HG02885 (cell line): ENCODE data around the gene COQ4.

ENCODE experiments used
- ATAC-seq: cut with Tn5 transposase; IDR thresholded peaks from one replicate; pipeline ENCODE4 v1.9.1; 2021; ENCODE audit warnings: mild to moderate bottlenecking; ENCODE audit not compliant: unreplicated experiment, poor library complexity

COQ4 gene

DNA sequence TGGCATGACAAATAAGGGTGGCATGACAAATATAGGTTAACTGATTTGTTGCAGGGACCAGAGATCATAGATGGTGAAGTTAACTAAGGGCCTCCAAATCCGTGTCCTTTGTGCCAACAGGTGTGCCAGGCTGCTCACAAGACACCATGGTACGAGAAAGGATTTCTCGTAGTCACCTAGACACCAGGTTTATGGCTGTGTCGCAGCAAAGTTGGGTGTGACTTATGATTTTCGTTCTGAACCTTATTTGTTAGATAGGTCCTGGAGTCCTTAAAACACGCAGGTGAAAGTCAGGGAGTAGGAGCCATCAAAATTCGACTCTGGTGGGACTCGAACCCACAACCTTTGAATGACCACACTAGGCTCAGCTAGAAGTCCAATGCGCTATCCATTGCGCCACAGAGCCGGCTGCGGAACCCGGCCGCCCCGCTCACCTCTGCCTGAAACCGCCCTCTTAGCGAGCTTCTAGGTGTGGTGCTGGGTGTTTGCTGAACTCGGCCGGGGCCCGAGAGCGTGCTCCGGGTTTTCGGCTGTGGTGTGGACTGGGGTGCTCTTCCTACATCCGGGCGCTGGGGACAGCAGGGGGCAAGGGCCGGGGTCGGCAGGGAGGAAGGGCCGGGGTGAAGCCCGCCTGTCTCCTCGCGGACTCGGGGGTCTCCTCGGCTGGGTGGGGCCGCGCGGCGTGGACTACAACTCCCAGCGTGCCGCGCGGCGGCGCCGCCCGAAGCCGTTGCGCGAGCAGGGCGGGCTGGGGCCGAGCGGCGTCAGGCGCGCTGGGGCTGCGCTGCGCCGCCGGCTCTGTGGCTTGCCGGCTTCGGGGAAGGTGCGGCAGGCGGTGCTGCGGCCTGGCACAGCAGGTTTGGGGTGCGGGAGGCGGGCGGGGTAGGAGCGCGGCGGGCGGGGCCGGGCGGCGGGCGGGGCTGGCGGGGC lies 17.4 kb downstream of the COQ4 start, which contains the start of gene SLC27A4:
Gene SLC27A4, plus strand, starts transcription at position 767 of the 930 bp plus-strand sequence. CDS start 2,606 bp downstream, outside the sequence.
- ATAC-seq, result peak; percentile 86

DNA sequence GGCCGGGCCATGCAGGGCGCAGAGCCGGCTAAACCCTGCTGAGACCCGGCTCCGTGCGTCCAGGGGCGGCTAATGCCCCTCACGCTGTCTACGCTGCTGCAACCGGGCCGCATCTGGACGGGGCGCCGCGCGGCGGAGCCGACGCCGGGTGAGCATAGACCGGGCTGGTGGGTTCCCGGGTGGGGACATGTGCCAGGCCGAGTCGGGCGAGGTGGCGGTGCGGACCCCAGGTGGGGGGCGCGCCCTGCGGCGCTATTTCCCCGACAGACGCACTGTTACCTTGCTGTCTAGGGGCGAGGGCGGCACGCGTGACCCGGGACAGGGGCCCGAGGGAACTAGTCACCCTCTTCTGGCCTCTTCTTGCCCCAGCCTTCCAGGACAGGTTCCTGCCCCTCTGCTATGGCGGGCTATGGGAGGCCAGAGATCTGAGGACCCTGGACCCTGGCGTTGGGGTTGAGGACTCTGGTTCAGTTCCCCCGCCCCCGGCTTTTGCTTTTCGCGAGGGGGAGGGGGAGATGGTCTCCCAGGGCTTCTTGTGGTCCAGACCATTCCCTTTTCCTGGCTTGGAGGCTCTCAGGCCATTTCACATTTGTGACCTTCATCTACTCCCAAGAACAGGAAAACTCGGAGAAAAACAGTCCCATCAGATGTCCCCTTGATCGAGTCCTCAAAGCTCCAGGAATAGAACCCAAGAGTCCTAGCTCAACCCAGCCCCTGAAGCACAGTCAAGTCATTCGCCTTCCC lies 18.2 kb downstream of the COQ4 start:
- peak; percentile 30 for ATAC-seq

DNA sequence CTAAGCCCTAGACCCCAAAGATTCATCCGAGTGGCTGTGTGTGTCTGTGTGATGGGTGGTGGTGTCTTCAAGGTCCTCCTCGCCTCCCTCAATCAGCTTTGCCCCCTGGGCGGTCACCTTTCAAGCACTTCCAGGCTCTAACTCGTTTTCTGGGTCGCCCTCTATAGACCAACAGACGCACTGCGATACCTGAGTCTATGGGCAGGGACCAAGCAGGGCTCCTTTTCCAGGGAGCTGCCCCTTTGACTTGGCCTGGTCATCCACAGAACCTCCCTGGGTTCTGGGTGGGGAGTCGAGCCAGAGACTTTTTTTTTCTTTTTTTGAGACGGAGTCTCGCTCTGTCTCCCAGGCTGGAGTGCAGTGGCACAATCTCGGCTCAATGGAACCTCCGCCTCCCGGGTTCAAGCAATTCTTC lies 18.8 kb downstream of the COQ4 start:
- no peak for ATAC-seq

DNA sequence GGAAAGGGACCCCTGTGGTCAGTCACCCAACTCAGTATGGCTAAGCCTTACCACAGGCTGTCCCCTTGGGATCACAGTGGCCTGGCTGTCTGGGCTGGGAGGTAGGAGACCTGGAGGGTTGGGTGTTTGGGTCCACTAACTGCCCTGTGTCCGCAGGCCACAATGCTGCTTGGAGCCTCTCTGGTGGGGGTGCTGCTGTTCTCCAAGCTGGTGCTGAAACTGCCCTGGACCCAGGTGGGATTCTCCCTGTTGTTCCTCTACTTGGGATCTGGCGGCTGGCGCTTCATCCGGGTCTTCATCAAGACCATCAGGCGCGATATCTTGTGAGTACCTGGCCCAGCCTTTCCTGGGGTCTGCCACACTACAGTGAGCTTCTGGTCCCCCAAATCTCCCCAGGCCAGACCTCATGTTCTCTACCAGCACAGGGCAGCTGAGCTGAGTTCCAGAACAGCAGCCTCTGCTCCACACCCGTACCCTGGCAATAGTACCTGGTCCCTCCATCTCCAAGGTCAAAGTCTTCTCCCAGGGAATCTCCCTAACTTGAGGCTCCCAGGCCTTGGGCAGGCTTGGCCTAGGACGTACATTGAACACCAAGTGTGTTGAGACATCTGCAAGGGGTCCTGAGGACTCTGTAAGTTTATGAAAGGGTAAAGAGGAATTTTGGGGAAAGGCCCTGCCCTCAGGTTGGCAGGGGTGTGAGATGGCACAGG lies 20.5 kb downstream of the COQ4 start:
- ATAC-seq, result no peak

DNA sequence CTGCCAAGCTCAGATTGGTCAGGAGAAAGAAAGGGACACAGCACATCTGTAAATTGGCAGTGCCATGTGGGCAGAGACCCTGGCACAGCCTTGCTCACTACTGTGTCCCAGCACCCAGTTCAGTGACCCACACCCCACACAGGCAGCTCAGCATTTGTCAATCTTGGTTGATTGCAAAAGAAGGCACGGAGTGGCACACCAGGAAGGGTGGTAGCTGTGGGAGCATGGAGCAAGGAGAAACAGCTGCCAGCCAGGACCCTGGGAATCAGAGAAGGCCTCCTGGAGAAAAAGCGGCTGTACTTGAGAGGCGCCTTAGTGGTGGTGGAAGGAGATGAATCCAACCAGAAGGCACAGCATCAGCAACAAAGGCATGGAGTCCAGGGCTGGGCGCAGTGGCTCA lies 21.2 kb downstream of the COQ4 start:
- no peak for ATAC-seq

DNA sequence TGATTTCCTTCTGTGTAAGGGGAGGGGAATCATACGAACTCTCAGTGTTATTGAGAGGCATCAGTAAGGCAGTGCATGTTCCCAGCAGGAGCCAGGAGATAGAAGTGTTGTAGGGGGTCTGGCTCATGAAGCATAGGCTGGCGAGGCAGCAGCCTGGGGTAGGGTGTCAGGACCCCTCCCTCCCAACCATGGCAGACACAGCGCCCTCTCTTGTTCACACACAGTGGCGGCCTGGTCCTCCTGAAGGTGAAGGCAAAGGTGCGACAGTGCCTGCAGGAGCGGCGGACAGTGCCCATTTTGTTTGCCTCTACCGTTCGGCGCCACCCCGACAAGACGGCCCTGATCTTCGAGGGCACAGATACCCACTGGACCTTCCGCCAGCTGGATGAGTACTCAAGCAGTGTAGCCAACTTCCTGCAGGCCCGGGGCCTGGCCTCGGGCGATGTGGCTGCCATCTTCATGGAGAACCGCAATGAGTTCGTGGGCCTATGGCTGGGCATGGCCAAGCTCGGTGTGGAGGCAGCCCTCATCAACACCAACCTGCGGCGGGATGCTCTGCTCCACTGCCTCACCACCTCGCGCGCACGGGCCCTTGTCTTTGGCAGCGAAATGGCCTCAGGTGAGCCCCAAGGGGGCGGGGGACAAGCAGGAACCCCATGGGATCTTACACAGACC lies 22.4 kb downstream of the COQ4 start:
- ATAC-seq, result no peak

DNA sequence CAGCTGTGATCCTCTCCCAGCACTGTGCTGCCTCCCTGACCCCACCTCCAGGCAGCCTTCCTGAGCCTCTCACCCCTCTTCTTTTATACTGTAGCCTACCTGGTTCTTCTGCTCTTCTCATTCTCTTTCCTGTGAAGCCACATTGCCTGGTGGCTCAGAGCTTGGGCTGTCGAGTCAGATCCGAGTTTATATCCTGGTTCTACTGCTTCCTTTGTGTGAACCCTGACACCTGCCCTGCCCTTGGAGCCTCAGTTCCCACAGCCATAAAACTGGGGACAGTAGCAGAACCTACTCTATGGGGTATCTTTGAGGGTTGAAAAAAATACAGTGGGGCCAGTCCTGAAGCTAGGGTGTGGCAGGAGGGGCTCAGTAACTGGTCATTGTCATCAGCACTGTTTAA lies 26.5 kb downstream of the COQ4 start:
- no peak for ATAC-seq

DNA sequence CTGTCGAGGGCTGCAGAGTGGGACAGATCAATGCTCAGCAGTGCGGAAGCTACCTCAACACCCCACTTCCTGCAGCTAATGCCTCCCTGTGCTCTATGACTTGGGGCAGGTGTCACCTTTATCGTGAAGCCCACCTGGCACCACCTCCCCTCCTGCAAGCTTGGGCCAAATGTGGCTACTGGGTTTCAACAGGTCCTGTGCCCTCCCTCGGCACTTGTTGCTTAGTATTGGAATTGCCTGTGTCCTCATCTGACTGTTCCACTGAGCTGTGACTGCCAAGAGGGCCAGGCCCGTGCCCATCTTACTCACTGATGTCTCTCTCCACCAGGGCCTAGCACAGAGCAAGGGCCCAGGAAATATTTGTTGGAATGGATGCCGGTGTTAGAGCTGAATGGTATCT lies 27.1 kb downstream of the COQ4 start:
- ATAC-seq, result no peak

DNA sequence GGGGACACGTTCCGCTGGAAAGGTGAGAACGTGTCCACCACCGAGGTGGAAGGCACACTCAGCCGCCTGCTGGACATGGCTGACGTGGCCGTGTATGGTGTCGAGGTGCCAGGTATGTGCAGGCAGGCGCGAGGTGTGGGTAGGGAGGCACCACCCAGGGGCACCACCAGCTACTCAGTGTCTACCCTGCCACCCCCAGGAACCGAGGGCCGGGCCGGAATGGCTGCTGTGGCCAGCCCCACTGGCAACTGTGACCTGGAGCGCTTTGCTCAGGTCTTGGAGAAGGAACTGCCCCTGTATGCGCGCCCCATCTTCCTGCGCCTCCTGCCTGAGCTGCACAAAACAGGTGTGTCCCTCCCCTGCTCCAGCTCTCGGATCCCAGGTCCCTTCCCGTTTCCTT lies 32.8 kb downstream of the COQ4 start:
- no peak for ATAC-seq

DNA sequence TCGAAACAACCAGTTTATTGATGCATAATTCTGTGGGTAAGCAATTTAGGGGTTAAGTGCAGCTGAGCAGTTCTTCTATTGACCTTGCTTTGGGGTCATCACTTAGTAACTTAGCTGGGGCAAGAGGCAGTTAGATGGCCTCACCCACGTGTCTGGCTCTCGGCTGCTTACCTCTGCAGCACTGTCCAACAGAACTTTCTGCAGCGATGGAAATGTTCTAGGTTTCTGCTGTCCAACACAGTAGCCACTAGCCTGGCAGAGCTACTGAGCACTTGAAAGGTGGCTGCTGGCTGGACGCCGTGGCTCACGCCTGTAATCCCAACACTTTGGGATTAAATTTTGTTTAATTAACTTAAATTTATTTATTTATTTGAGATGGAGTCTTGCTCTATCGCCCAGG lies 35.5 kb downstream of the COQ4 start:
- no peak for ATAC-seq

DNA sequence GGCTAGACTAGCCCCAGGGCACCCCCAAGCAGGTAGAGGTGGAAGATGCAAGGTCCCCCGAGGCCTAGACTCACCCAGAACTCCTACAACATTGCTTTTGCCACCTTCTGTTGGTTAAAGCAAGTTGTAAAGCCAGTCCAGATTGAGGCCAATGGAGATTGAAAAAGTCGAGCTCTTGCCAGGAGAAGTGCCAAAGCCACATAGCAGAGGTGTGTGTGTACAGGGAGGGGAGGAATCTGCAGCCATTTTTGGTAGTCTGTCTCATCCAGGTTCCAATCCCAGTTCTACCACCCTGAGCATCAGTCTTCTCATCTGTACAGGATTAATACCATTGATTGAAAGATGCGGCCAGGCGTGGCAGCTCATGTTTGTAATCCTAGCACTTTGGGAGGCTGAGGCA lies 36.2 kb downstream of the COQ4 start:
- no peak for ATAC-seq

DNA sequence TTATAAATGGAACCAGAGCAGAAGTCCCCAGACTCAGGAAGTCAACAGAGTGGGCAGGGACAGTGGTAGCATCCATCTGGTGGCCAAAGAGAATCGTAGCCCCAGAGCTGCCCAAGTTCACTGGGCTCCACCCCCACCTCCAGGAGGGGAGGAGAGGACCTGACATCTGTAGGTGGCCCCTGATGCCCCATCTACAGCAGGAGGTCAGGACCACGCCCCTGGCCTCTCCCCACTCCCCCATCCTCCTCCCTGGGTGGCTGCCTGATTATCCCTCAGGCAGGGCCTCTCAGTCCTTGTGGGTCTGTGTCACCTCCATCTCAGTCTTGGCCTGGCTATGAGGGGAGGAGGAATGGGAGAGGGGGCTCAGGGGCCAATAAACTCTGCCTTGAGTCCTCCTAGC lies 38.2 kb downstream of the COQ4 start:
- ATAC-seq, result no peak

DNA sequence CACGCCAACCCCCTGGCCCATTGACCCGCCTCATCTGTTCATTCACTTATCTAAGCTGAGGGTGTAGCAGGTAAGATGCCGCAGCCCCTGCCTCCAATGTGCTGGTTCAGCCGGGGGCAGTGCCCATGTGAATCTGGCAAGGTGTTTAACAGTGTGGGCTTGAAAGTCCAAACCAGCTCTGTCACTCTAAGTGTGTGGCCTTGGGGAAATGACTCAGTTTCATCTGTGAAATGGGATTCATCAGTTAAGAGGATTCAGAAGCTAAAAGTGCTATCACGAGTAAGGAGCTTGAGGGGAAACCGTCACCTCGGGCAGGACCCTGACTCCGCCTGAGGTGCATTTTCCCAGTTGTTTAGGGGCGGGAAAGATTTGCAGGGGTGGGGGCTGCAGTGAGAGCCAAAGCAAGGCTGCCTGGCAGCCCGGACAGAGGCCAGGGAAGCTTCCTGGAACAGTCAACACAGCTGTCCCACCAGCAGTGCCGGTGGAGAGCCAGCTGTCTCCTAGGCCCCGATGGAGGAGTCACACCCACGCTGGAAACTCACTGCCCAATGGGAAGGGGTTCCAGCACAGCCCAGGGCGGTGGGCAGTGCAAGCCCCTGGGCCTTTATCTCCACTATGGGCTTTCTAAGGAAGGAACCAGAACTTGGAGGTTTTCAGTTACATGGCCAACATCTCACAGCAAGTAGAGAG lies 38.8 kb downstream of the COQ4 start:
- ATAC-seq, result no peak

DNA sequence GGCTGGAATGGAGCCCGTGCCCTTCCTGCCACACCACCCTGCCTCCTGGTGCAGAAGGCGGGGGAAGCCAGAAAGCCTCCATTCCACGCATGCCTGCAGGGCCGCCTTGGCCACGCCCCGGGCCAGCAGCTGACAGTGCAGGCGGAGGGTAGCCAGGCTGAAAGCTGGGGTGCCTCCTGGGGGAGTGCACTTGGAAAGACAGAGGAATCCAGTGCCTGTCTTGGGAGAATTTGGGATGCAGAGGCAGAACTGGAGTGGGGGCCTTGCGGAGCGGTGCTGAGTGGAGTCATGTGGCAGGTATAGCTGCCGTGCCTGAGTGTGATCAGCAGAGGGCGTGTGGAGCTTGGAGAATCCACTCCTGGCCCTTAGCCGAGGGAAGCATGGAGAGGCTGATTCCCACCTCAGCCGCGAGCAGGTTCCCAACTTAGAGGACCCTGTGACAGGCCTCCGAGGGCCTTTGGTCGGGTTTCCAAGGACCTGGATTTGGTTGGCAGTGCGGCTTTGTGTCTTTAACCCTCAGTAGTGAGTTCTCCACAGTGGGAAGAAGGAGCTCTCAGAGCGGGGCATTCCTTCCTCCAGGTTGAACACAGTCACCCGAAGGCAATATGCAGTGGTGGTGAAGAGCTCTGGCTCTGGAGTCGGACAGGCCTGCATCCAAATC lies 39.5 kb downstream of the COQ4 start:
- ATAC-seq, result peak; percentile 51

DNA sequence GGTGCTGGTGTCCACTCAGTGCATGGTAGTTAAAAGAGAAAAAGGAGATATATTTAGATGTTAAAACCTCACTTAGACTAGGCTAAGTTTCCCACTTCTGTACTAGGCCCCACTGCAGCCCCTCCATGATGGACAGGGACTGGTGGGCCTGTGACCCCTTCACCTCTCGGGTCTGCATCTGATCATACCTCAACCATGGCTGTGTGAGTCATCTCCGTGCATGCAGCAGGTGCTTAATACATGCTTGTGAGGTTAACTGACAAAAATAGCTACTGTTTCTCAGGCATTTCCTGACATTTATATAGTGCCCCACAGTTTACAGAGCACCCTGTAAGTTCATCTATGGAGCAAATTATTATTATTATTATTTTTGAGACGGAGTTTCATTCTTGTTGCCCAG lies 40.1 kb downstream of the COQ4 start:
- no peak for ATAC-seq

DNA sequence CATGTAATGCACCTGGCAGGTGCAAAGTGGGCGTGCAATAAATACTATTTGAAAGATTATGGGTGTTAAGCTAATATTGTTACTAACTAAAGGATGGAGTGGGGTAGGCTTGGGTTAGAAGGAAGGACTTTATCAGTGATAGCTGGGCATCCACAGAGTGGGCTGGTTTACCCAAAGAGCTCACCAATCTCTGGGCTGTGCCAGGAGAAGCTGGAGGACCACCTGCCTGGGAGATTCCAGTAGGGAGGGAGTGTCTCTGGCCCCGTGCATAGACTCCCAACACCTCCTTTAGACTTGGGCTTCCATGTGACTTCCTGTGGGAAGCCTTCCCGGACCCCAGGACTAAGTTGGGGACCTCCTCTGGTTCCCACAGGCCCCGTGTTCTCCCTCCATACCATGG lies 42.9 kb downstream of the COQ4 start:
- no peak for ATAC-seq

DNA sequence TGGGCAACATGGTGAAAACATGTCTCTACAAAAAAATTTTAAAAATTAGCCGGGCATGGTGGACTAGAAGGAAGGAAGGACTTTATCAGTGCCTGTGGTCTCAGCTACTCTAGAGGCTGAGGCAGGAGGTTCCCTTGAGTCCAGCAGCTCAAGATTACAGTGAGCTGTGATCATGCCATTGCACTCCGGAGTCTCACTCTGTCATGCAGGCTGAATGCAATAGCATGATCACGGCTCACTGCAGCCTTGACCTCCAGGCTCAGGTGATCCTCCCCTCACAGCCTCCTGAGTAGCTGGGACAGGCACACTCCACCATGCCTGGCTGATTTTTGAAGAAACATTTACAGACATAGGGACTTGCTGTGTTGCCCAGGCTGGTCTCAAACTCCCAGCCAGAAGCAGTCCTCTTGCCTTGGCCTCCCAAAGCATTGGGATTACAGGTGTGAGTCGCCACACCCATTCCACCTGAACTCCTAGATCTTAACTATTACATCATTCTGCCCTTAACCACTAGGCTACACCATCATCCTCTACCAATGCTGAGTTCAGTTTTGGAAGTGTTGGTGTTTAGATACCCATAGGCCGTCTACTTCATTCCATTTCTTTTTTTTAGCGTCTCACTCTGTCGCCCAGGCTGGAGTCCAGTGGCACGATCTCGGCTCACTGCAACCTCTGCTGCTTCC lies 46.5 kb downstream of the COQ4 start:
- no peak for ATAC-seq

DNA sequence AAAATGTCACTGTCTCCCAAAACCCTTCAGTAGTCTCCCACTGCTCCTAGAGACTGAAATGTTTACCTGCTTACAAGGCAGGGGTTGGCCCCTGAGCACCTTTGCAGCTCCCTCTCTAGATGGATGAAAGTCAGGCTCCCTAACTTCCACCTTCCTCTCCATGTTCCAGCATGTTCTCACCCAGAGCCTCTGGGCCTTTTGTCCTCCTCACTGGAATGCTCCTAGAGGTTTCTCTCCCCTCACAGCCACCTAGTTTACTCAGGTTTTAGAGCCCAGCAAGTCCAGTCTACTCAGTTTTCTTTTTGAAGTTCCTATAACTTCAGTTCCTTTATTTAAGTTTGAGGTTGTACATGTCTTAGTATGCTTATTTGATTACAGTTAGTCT lies 47.7 kb downstream of the COQ4 start:
- ATAC-seq, result no peak
